A673 (cell line): Measurements from ENCODE around the gene STAP2. TPM values are rescaled to one million over a fixed set of nuclear protein-coding genes. Genes with fewer than 3 reads are reported as not detected.

Source experiments
- BruUV-seq: library from RNA; stranded (reverse); fragments of 400-500 nt; replicated peaks from 2 replicates; lab custom pipeline; 2021; lab: Mats Ljungman, UMichigan
- CTCF ChIA-PET: fragments of 300-600 bp; sonication (Branson Sonifier 250); formaldehyde crosslinking; loops from one replicate; lab custom pipeline; 2022; ENCODE audit warnings: antibody characterized with exemption; lab: Charles Lee
- POLR2A ChIA-PET: fragments of 300-600 bp; sonication (Branson Sonifier 250); formaldehyde crosslinking; loops from one replicate; lab custom pipeline; 2022; ENCODE audit warnings: antibody characterized with exemption; ENCODE audit not compliant: low non-redundant PET; lab: Charles Lee
- DNase-seq: peaks from one replicate; pipeline ENCODE4 v3.0.0-alpha.2; 2015; ENCODE audit warnings: low spot score
- H3K27ac ChIP-seq: fragments of 200-600 bp; sonication (generic); 2 replicates; pipeline ENCODE4 v1.5.1; 2016; ENCODE audit warnings: mixed run types, low read depth, mild to moderate bottlenecking, mixed read lengths, antibody characterized with exemption, low read length; ENCODE audit not compliant: poor library complexity, severe bottlenecking
- H3K27me3 ChIP-seq: fragments of 200-600 bp; sonication (generic); replicated peaks from 2 replicates; pipeline ENCODE4 v1.6.1; 2017; ENCODE audit warnings: mixed run types, low read depth, mild to moderate bottlenecking, mixed read lengths, antibody characterized with exemption, low read length; ENCODE audit not compliant: insufficient read depth, poor library complexity
- H3K36me3 ChIP-seq: fragments of 200-600 bp; sonication (generic); 2 replicates; pipeline ENCODE4 v1.6.1; 2016; ENCODE audit warnings: mixed run types, mild to moderate bottlenecking, mixed read lengths, antibody characterized with exemption, low read length; ENCODE audit not compliant: insufficient read depth, poor library complexity, severe bottlenecking
- H3K4me1 ChIP-seq: fragments of 200-600 bp; sonication (generic); 2 replicates; pipeline ENCODE4 v1.6.1; 2017; ENCODE audit warnings: mixed run types, mild to moderate bottlenecking, mixed read lengths, antibody characterized with exemption, low read length; ENCODE audit not compliant: insufficient read depth, poor library complexity, severe bottlenecking
- H3K4me3 ChIP-seq: fragments of 200-600 bp; sonication (generic); 2 replicates; pipeline ENCODE4 v1.5.1; 2016; ENCODE audit warnings: low read depth, mixed run types, mild to moderate bottlenecking, mixed read lengths, low read length; ENCODE audit not compliant: poor library complexity, severe bottlenecking
- H3K9me3 ChIP-seq: fragments of 200-600 bp; sonication (generic); 2 replicates; pipeline ENCODE4 v1.6.1; 2016; ENCODE audit warnings: mixed run types, low read depth, mild to moderate bottlenecking, mixed read lengths, antibody characterized with exemption, low read length; ENCODE audit not compliant: poor library complexity, severe bottlenecking
- CTCF ChIP-seq: fragments of 300-800, 200-600 bp; sonication (generic); conservative IDR thresholded peaks from 2 replicates; pipeline ENCODE4 v1.5.1; 2017; ENCODE audit warnings: low read depth, mild to moderate bottlenecking, antibody characterized with exemption, low read length, moderate library complexity, mixed read lengths
- EZH2 ChIP-seq: fragments of 200-600 bp; sonication (generic); IDR thresholded peaks from 2 replicates; pipeline ENCODE4 v1.6.1; 2017; ENCODE audit warnings: borderline replicate concordance, low read depth, mild to moderate bottlenecking, mixed read lengths, antibody characterized with exemption, low read length; ENCODE audit not compliant: poor library complexity, severe bottlenecking
- intact Hi-C: fragments of 100-400 bp; cut with micrococcal nuclease; formaldehyde crosslinking; loops from one replicate; pipeline ENCODE4 v1.10.0; 2022; ENCODE audit not compliant: unreplicated experiment
- total RNA-seq: library from RNA; stranded (reverse); gene quantifications from 2 replicates; pipeline ENCODE4 v1.2.3, GENCODE V29; 2021

STAP2 gene
- total RNA-seq, 1 experiment from 2014 or later = 2.0 TPM

GRCh38 chr19:4294389-4294788 lies 44.2 kb downstream of the STAP2 start:
- peaks cover 5% of the 10 kb centered on the region for H3K4me1 ChIP-seq
- no TSS peak for BruUV-seq
- ChIA-PET CTCF (no interaction called here), POLR2A (no interaction called here)
- no peak overlapping the region for H3K27ac ChIP-seq
- no peaks in the 10 kb centered on the region for H3K36me3 ChIP-seq
- no peak for DNase-seq
- no peak overlapping the region for H3K4me3 ChIP-seq
- TF ChIP-seq EZH2 (no peak), CTCF (no peak)
- H3K9me3 ChIP-seq = no peaks in the 10 kb centered on the region
- intact Hi-C loops = no loop called here
- no peaks in the 10 kb centered on the region for H3K27me3 ChIP-seq

GRCh38 chr19:4292515-4292914 lies 46.1 kb downstream of the STAP2 start:
- CTCF ChIA-PET = interaction anchor here (0.7 kb wide), 1 partner anchor 9 kb away, joined by 4 read pairs; no protein-coding TSS in a partner anchor
- H3K36me3 ChIP-seq = no peaks in the 10 kb centered on the region
- peaks cover 5% of the 10 kb centered on the region for H3K4me1 ChIP-seq
- POLR2A ChIA-PET = no interaction called here
- H3K4me3 ChIP-seq = no peak overlapping the region
- no peaks in the 10 kb centered on the region for H3K9me3 ChIP-seq
- BruUV-seq = no TSS peak
- TF ChIP-seq CTCF (no peak), EZH2 (no peak)
- no peak for DNase-seq
- H3K27ac ChIP-seq = no peak overlapping the region
- H3K27me3 ChIP-seq = no peaks in the 10 kb centered on the region
- intact Hi-C loops = no loop called here

DNA sequence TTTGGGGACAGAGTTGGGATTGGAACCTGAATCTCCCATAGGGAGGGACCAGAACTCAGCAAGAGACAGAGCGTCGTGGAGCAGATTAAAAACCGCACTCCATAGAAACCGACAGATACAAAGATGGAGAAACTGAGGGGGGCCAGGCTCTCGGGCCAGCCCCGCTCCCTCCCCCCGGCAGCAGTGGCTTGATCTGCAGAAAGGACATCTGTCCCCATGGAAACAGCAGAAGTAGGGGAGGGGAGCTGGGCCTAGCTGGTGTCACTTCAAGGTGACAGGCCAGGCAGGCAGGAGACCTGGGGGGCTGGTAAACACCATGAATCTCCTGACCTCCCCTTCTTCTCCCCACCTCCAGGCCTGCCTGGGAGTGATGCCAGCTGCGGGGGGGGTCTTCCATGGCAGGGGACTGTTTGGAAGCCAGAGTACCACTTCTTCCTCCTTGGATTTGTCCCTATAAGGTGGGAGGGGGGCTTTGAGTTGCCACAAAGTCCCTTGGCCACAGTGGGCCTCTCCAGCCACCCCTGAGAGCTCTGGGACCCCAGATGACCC lies 47.4 kb downstream of the STAP2 start:
- intact Hi-C loops = no loop called here
- Histone ChIP-seq H3K4me3 (no peak overlapping the region), H3K27ac (no peak overlapping the region), H3K9me3 (no peaks in the 10 kb centered on the region), H3K27me3 (no peaks in the 10 kb centered on the region), H3K4me1 (no peaks in the 10 kb centered on the region), H3K36me3 (no peaks in the 10 kb centered on the region)
- POLR2A ChIA-PET = no interaction called here
- no peak for DNase-seq
- no TSS peak for BruUV-seq
- no peak for TF ChIP-seq EZH2
- no peak for TF ChIP-seq CTCF
- CTCF ChIA-PET = no interaction called here
